ENCODE measurements around the gene BID. TPM values are rescaled to one million over a fixed set of nuclear protein-coding genes. Genes with fewer than 3 reads are reported as not detected.
A peak's percentile ranks its signal among the peaks of the same experiment; 100 is the strongest.

Gene BID
- total and polyA plus RNA-seq, 2 of the 4 experiments (the other 2 are of a cell fraction), result 69.5 to 240 TPM

GRCh38 chr22:17782621-17783020 is 8.4 kb upstream of the BID start:
- H2BK20ac ChIP-seq (ENCODE audit: low read depth, low read length), result 0 out of 2 replicates have a peak overlapping the region, but pooled peaks have one; percentile 21
- in situ Hi-C loops (cut with MboI; ENCODE audit: low sequenced_read_pairs), result no loop called here
- DNase-seq, result no peak

More at GRCh38 chr22:17782621-17783020, 8.4 kb upstream of the BID start:
- H3K9me3 ChIP-seq (ENCODE audit: control insufficient read depth, insufficient read depth, low read length), result no peaks in the 10 kb centered on the region
- H3K14ac ChIP-seq (replicated peaks; ENCODE audit: low read depth, low read length), result no peak overlapping the region
- POLR2A ChIA-PET (ENCODE audit: unreplicated experiment), result no interaction called here
- H3K79me1 ChIP-seq (ENCODE audit: low read depth in 1 of 2, low read length in 2 of 2), result no peaks in the 10 kb centered on the region
- no peak overlapping the region for H3K4me2 ChIP-seq (ENCODE audit: low read depth, low read length)
- H3K4me1 ChIP-seq (ENCODE audit: control insufficient read depth, insufficient read depth, low read length), result peaks cover 14% of the 10 kb centered on the region
- peak overlapping the region; percentile 76 for H4K91ac ChIP-seq (ENCODE audit: insufficient read depth, low read depth, low read length)
- no peak for TF ChIP-seq RCOR1 (IDR thresholded peaks at IDR 0.05; ENCODE audit: insufficient replicate concordance, low read length)
- TF ChIP-seq SMC3 (IDR thresholded peaks at IDR 0.05; ENCODE audit: low read depth, low read length), result no peak
- BruUV-seq (replicated peaks), result no TSS peak
- peak overlapping the region; percentile 49; the same call in 2 of the 3 replicates for H2BK15ac ChIP-seq (ENCODE audit: low read depth, low read length)
- no peak overlapping the region for H3K56ac ChIP-seq (ENCODE audit: extremely low read depth, insufficient read depth, low read length)
- ATAC-seq (ENCODE audit: low read depth), result no peak
- H4K20me1 ChIP-seq (ENCODE audit: insufficient read depth, low read length), result no peaks in the 10 kb centered on the region
- no peak overlapping the region for H2BK120ac ChIP-seq (ENCODE audit: low read depth, low read length)
- no peaks in the 10 kb centered on the region for H3K27me3 ChIP-seq (ENCODE audit: control insufficient read depth, insufficient read depth, low read length)
- CTCF ChIA-PET, result no interaction called here
- H3K9ac ChIP-seq (ENCODE audit: low read depth, low read length), result no peak overlapping the region
- H3K27ac ChIP-seq (ENCODE audit: insufficient read depth, low read length), result no peak overlapping the region
- peak overlapping the region; percentile 7; the same call in 1 of the 2 replicates for H3K18ac ChIP-seq (ENCODE audit: low read depth, low read length)
- no peak overlapping the region for H2AFZ ChIP-seq (replicated peaks; ENCODE audit: low read length, poor library complexity)
- peak overlapping the region; percentile 76 for H3K4ac ChIP-seq (ENCODE audit: low read depth, low read length)
- peaks cover 7% of the 10 kb centered on the region for H3K9me1 ChIP-seq (ENCODE audit: insufficient read depth, low read length)
- no peak overlapping the region for H4K5ac ChIP-seq (ENCODE audit: low read depth, low read length)
- peak overlapping the region; percentile 52; the same call in 1 of the 2 replicates for H2AK5ac ChIP-seq (ENCODE audit: low read depth, low read length)
- H3K4me3 ChIP-seq (ENCODE audit: insufficient read depth, low read depth, low read length), result no peak overlapping the region
- H3K36me3 ChIP-seq (ENCODE audit: control insufficient read depth, insufficient read depth, low read length), result no peaks in the 10 kb centered on the region
- peak overlapping the region in 1 of 2 experiments; percentile 26; a peak in 1 of 4 replicates for H4K8ac ChIP-seq (ENCODE audit: low read depth in 2 of 2, low read length in 2 of 2)
- no peak overlapping the region for H2BK5ac ChIP-seq (ENCODE audit: low read depth, low read length, poor library complexity, severe bottlenecking)
- WGBS, 2 experiments (ENCODE audit: extremely low coverage in 2 of 2, insufficient read length in 1 of 2), result 96% methylated on average over 11 of the region's 13 CpGs; no CpG with 5 or more reads in 1 of the 2 experiments
- dilution Hi-C loops (cut with HindIII; ENCODE audit: low sequenced_read_pairs, unreplicated experiment), result no loop called here
- peak overlapping the region; percentile 77 for H2AK9ac ChIP-seq (replicated peaks; ENCODE audit: low read depth, low read length, poor library complexity)
- H3K23ac ChIP-seq (ENCODE audit: low read depth, low read length), result no peak overlapping the region
- intact Hi-C loops (cut with micrococcal nuclease), result loop anchor here (10.0 kb wide), 1 partner anchor 228 kb away; no protein-coding TSS in a partner anchor
